H1 (cell line): Measurements from ENCODE around the gene CLPTM1L. TPM values are rescaled to one million over a fixed set of nuclear protein-coding genes. Genes with fewer than 3 reads are reported as not detected.

Experiments used
- CTCF ChIA-PET: fragments of 300-600 bp; sonication (Branson Sonifier 250); formaldehyde crosslinking; loops from one replicate; lab custom pipeline; 2021; ENCODE audit not compliant: partially characterized antibody; lab: Charles Lee
- POLR2A ChIA-PET: fragments of 300-600 bp; sonication (Branson Sonifier 250); formaldehyde crosslinking; loops from one replicate; lab custom pipeline; 2021; ENCODE audit warnings: inconsistent platforms; ENCODE audit not compliant: partially characterized antibody; lab: Charles Lee
- DNase-seq, 2 experiments: peaks; one replicate each; pipeline versions ENCODE4 v3.0.0 to v3.0.0-alpha.2; 2010 to 2022; ENCODE audit warnings: low spot score in 2 of 2, low read depth in 1 of 2, mixed read lengths in 1 of 2
- FAIRE-seq: peaks from 2 replicates; lab custom pipeline; 2011; peaks lifted over from hg19 to GRCh38; lab: Jason Lieb, UNC
- H2AFZ ChIP-seq: 2 replicates; pipeline ENCODE4 v1.8.1; 2012; ENCODE audit warnings: low read length, inconsistent platforms
- H2AK5ac ChIP-seq: 2 replicates; pipeline ENCODE4 v1.6.1; 2013; ENCODE audit warnings: low read depth, low read length
- H2BK120ac ChIP-seq: replicated peaks from 2 replicates; pipeline ENCODE3; 2013; ENCODE audit warnings: low read depth, low read length, inconsistent platforms
- H2BK12ac ChIP-seq: 2 replicates; pipeline ENCODE4 v1.6.1; 2013; ENCODE audit warnings: low read depth, low read length
- H2BK15ac ChIP-seq: 2 replicates; pipeline ENCODE4 v1.6.1; 2013; ENCODE audit warnings: low read length
- H2BK20ac ChIP-seq: 2 replicates; pipeline ENCODE4 v1.6.1; 2013; ENCODE audit warnings: low read length
- H2BK5ac ChIP-seq: 2 replicates; pipeline ENCODE4 v1.6.1; 2013; ENCODE audit warnings: low read depth, low read length
- H3K14ac ChIP-seq: 2 replicates; pipeline ENCODE4 v1.6.1; 2013; ENCODE audit warnings: inconsistent platforms; ENCODE audit not compliant: insufficient read length
- H3K18ac ChIP-seq: 2 replicates; pipeline ENCODE4 v1.6.1; 2013; ENCODE audit warnings: low read length; ENCODE audit errors: extremely low read depth
- H3K23ac ChIP-seq: 2 replicates; pipeline ENCODE4 v1.6.1; 2013; ENCODE audit warnings: inconsistent platforms; ENCODE audit not compliant: insufficient read length
- H3K23me2 ChIP-seq: 2 replicates; pipeline ENCODE4 v1.6.1; 2013; ENCODE audit warnings: low read depth, low read length
- H3K27ac ChIP-seq: 2 replicates; pipeline ENCODE4 v1.6.1; 2011; ENCODE audit warnings: low read depth, low read length, inconsistent platforms
- H3K27me3 ChIP-seq, 4 experiments: replicated peaks in 1 of 4; 1 replicate in 1 of 4; 2 replicates in 3 of 4; pipeline versions ENCODE4 v1.6.1 to v1.8.1; 2011 to 2013; ENCODE audit warnings: low read length in 3 of 4, mild to moderate bottlenecking in 3 of 4, inconsistent platforms in 2 of 4, mixed read lengths in 2 of 4, moderate library complexity in 1 of 4; ENCODE audit not compliant: control insufficient read depth in 3 of 4, insufficient read depth in 3 of 4; ENCODE audit errors: extremely low read depth in 1 of 4
- H3K36me3 ChIP-seq, 4 experiments: 2 replicates each; pipeline versions ENCODE4 v1.6.1 to v1.8.1; 2011 to 2013; ENCODE audit warnings: mild to moderate bottlenecking in 4 of 4, low read length in 3 of 4, moderate library complexity in 2 of 4, control low read depth in 1 of 4, inconsistent platforms in 1 of 4; ENCODE audit not compliant: insufficient read depth in 4 of 4, control insufficient read depth in 2 of 4
- H3K4ac ChIP-seq: replicated peaks from 2 replicates; pipeline ENCODE3; 2013; ENCODE audit warnings: low read length, low read depth, mixed read lengths, inconsistent platforms; ENCODE audit not compliant: insufficient read length
- H3K4me1 ChIP-seq, 4 experiments: replicated peaks in 1 of 4; 1 replicate in 1 of 4; 2 replicates in 3 of 4; pipeline versions ENCODE4 v1.6.1 to v1.8.1; 2011 to 2013; ENCODE audit warnings: low read length in 3 of 4, inconsistent platforms in 2 of 4, mixed read lengths in 1 of 4; ENCODE audit not compliant: insufficient read depth in 4 of 4, control insufficient read depth in 3 of 4
- H3K4me2 ChIP-seq, 2 experiments: 2 replicates each; pipeline versions ENCODE4 v1.6.1 to v1.8.1; 2011 to 2013; ENCODE audit warnings: low read depth in 2 of 2, low read length in 2 of 2, control low read depth in 1 of 2, inconsistent platforms in 1 of 2, mild to moderate bottlenecking in 1 of 2; ENCODE audit not compliant: insufficient read depth in 1 of 2
- H3K4me3 ChIP-seq, 4 experiments: fragments of 200-600, 300-600 bp in 1 of 4; sonication (generic), shearing (Covaris generic), sonication (Bioruptor Twin) in 1 of 4; 2 replicates each; pipeline versions ENCODE4 v1.5.1 to v1.8.1; 2011 to 2016; ENCODE audit warnings: low read length in 4 of 4, low read depth in 3 of 4, control low read depth in 2 of 4, inconsistent platforms in 2 of 4, mild to moderate bottlenecking in 2 of 4, mixed read lengths in 1 of 4, moderate library complexity in 1 of 4; ENCODE audit not compliant: insufficient read depth in 2 of 4; ENCODE audit errors: extremely low read depth in 1 of 4
- H3K56ac ChIP-seq: replicated peaks from 2 replicates; pipeline ENCODE3; 2013; ENCODE audit warnings: low read depth, mild to moderate bottlenecking, mixed read lengths, low read length, inconsistent platforms; ENCODE audit not compliant: insufficient read length
- H3K79me1 ChIP-seq: 2 replicates; pipeline ENCODE4 v1.6.1; 2013; ENCODE audit warnings: low read depth, low read length, control low read depth
- H3K79me2 ChIP-seq, 2 experiments: 2 replicates each; pipeline versions ENCODE4 v1.6.1 to v1.8.1; 2012 to 2013; ENCODE audit warnings: low read length in 2 of 2, mild to moderate bottlenecking in 2 of 2, inconsistent platforms in 1 of 2; ENCODE audit not compliant: insufficient read depth in 2 of 2, control insufficient read depth in 1 of 2
- H3K9ac ChIP-seq, 4 experiments: replicated peaks in 1 of 4; 1 replicate in 1 of 4; 2 replicates in 3 of 4; pipeline versions ENCODE4 v1.6.1 to v1.8.1; 2011 to 2013; ENCODE audit warnings: low read depth in 3 of 4, low read length in 3 of 4, control low read depth in 2 of 4, mild to moderate bottlenecking in 2 of 4, moderate library complexity in 2 of 4, inconsistent platforms in 1 of 4; ENCODE audit errors: extremely low read depth in 1 of 4
- H3K9me3 ChIP-seq, 2 experiments: 2 replicates each; pipeline versions ENCODE4 v1.6.1 to v1.8.1; 2012 to 2013; ENCODE audit warnings: mild to moderate bottlenecking in 2 of 2, moderate library complexity in 2 of 2, control low read depth in 1 of 2, inconsistent platforms in 1 of 2, low read depth in 1 of 2, low read length in 1 of 2, mixed read lengths in 1 of 2; ENCODE audit not compliant: insufficient read depth in 2 of 2
- H4K20me1 ChIP-seq, 2 experiments: replicated peaks in 1 of 2; 2 replicates each; pipeline versions ENCODE3 to v1.8.1; 2011 to 2013; ENCODE audit warnings: inconsistent platforms in 2 of 2, low read length in 2 of 2, mild to moderate bottlenecking in 1 of 2; ENCODE audit not compliant: insufficient read depth in 2 of 2, control insufficient read depth in 1 of 2
- H4K5ac ChIP-seq: 2 replicates; pipeline ENCODE4 v1.6.1; 2013; ENCODE audit warnings: low read length, low read depth, mixed read lengths, inconsistent platforms; ENCODE audit not compliant: insufficient read length
- H4K8ac ChIP-seq: 2 replicates; pipeline ENCODE4 v1.8.0; 2013; ENCODE audit warnings: mild to moderate bottlenecking, moderate library complexity, low read length, inconsistent platforms; ENCODE audit not compliant: insufficient read depth; ENCODE audit errors: extremely low read depth
- H4K91ac ChIP-seq: replicated peaks from 2 replicates; pipeline ENCODE3; 2013; ENCODE audit warnings: low read length, mixed read lengths, inconsistent platforms; ENCODE audit not compliant: insufficient read length
- BACH1 ChIP-seq: IDR thresholded peaks from 2 replicates; pipeline ENCODE4 v1.6.1; 2012; ENCODE audit warnings: low read length, improper control_type of control experiment
- EGR1 ChIP-seq: IDR thresholded peaks from 2 replicates; pipeline ENCODE4 v1.6.1; 2011; ENCODE audit warnings: low read depth, low read length, borderline replicate concordance
- KDM4A ChIP-seq: IDR thresholded peaks from one replicate; pipeline ENCODE4 v1.7.1; 2012; ENCODE audit warnings: low read depth, mild to moderate bottlenecking, moderate library complexity, low read length, inconsistent platforms; ENCODE audit not compliant: severe bottlenecking
- MAFK ChIP-seq: IDR thresholded peaks from 2 replicates; pipeline ENCODE4 v1.6.1; 2012; ENCODE audit warnings: low read depth, mild to moderate bottlenecking, improper control_type of control experiment, low read length
- PHF8 ChIP-seq: fragments of 200-600 bp; sonication (generic); conservative IDR thresholded peaks from 2 replicates; pipeline ENCODE4 v1.7.1; 2012; ENCODE audit warnings: low read depth, mild to moderate bottlenecking, inconsistent platforms, low read length, moderate library complexity
- POLR2A ChIP-seq, 2 experiments: IDR thresholded peaks; 1 replicate in 1 of 2; 2 replicates in 1 of 2; pipeline ENCODE4 v1.6.1; 2011; ENCODE audit warnings: low read depth in 2 of 2, low read length in 2 of 2, mild to moderate bottlenecking in 2 of 2; ENCODE audit errors: control extremely low read depth in 1 of 2
- RBBP5 ChIP-seq: IDR thresholded peaks from 2 replicates; pipeline ENCODE4 v1.7.1; 2012; ENCODE audit warnings: low read depth, mild to moderate bottlenecking, inconsistent platforms, low read length, moderate library complexity, borderline replicate concordance
- RFX5 ChIP-seq: IDR thresholded peaks from 2 replicates; pipeline ENCODE4 v1.6.1; 2011; ENCODE audit warnings: low read depth, low read length, improper control_type of control experiment, borderline replicate concordance
- RXRA ChIP-seq: IDR thresholded peaks from 2 replicates; pipeline ENCODE4 v1.6.1; 2011; ENCODE audit warnings: low read depth, mild to moderate bottlenecking, low read length, moderate library complexity; ENCODE audit not compliant: insufficient read depth
- SP1 ChIP-seq: IDR thresholded peaks from 2 replicates; pipeline ENCODE4 v1.6.1; 2011; ENCODE audit warnings: low read depth, low read length
- TAF7 ChIP-seq: optimal IDR thresholded peaks from 2 replicates; pipeline ENCODE3; 2011; ENCODE audit warnings: low read depth, mild to moderate bottlenecking, inconsistent platforms, low read length, moderate library complexity, borderline replicate concordance
- TBP ChIP-seq: IDR thresholded peaks from 2 replicates; pipeline ENCODE4 v1.6.1; 2011; ENCODE audit warnings: low read depth, low read length, improper control_type of control experiment
- TCF12 ChIP-seq: IDR thresholded peaks from 2 replicates; pipeline ENCODE4 v1.6.1; 2011; ENCODE audit warnings: low read depth, mild to moderate bottlenecking, low read length
- YY1 ChIP-seq: IDR thresholded peaks from 2 replicates; pipeline ENCODE4 v1.6.1; 2011; ENCODE audit warnings: low read depth, mild to moderate bottlenecking, low read length
- WGBS, 2 experiments: shearing (Covaris generic) in 1 of 2; methylation state at CpG; one replicate each; pipeline versions ENCODE4 v1.1.6 to v1.1.7; 2013 to 2015; ENCODE audit warnings: low lambda C conversion rate in 2 of 2, mixed read lengths in 2 of 2, inconsistent platforms in 1 of 2, low coverage in 1 of 2, missing lambda C conversion rate in 1 of 2; ENCODE audit not compliant: insufficient replicate concordance in 2 of 2, insufficient coverage in 1 of 2, insufficient read length in 1 of 2; ENCODE audit errors: extremely low coverage in 1 of 2, missing lambda C conversion rate in 1 of 2; 5-methylcytosine and 5-hydroxymethylcytosine counted together
- polyA plus RNA-seq, 7 experiments: library from polyadenylated mRNA; depleted of rRNA in 3 of 7; stranded (reverse) in 5 of 7; unstranded in 2 of 7; fragments of >200 nt in 5 of 7; fragments of 200-250 nt in 2 of 7; gene quantifications; 1 replicate in 5 of 7; 2 replicates in 1 of 7; 4 replicates in 1 of 7; pipeline versions ENCODE4 v1.2.1 to v1.2.3, GENCODE V29; 2011 to 2013; ENCODE audit warnings: missing spikeins in 2 of 7, mixed read lengths in 2 of 7
- total RNA-seq: library from RNA; stranded (reverse); fragmentation: NEBNext Ultra II Directional; extraction: Animal tissue kit (Norgen Biotek cat#: 25700); gene quantifications from 2 replicates; pipeline ENCODE4 v1.2.1, GENCODE V29; 2021

CLPTM1L gene
- total and polyA plus RNA-seq, 2 of the 8 experiments (the other 6 are each of a cell fraction or from before 2014, with no cell fraction given): 102 to 119 TPM

DNA sequence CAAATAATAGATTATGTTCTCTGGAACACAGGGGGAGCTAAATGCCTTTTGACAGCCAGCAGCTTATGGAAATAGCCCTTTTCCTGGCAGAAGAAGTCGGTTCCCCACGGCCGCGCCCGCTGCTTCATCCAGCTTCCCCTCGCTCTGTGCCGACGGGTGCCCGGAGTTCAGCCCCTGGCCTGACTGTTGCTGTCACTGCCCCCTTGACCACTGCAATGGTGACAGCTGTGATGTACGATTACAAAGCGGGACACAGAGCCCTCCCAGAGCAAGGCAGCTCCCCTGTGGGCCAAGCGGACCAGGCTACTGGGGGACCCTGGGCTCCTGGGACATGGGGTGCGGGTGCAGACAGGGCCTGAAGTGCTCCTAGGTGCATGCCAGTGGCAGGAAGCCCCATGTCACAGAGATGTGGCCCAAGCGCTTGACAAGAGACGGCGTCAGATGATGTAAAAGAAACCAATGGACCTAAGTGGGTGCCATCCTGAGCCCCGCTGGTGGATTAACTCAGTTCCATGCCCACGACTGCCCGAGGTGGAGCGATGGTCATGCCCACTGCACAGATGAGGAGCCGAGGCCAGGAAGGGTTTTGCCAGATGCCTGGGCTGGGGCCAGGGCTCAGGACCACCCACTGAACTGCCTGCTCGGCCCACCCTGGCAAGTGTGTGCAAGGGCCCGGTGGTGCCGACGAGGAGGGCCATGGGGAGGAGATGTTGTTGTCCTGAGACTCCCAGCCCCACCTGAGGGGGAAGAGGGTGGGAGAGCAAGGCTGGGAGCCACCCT lies 13.2 kb upstream of the CLPTM1L start:
- Histone ChIP-seq H4K5ac (no peak overlapping the region), H4K20me1 (no peaks in the 10 kb centered on the region)
- no peak for DNase-seq
- TF ChIP-seq RFX5 (no peak), PHF8 (no peak), MAFK (no peak), YY1 (no peak), RXRA (no peak), BACH1 (no peak), SP1 (no peak), KDM4A (no peak), RBBP5 (no peak), EGR1 (no peak), TCF12 (no peak), POLR2A (IDR thresholded peaks at IDR 0.05; ENCODE audit: control extremely low read depth in 1 of 2, low read depth in 2 of 2, low read length in 2 of 2) (no peak), TBP (no peak), TAF7 (no peak)

More for the DNA sequence above, 13.2 kb upstream of the CLPTM1L start:
- H3K56ac ChIP-seq: no peak overlapping the region
- no peaks in the 10 kb centered on the region for H3K23me2 ChIP-seq
- no peak overlapping the region for H2BK120ac ChIP-seq
- no peak overlapping the region for H3K4me2 ChIP-seq
- H4K91ac ChIP-seq: no peak overlapping the region
- H3K9ac ChIP-seq: no peak overlapping the region
- no peaks in the 10 kb centered on the region for H3K9me3 ChIP-seq
- no peak overlapping the region for H2BK20ac ChIP-seq
- H2AK5ac ChIP-seq: no peak overlapping the region
- H3K36me3 ChIP-seq: no peaks in the 10 kb centered on the region
- no peak overlapping the region for H3K23ac ChIP-seq
- POLR2A ChIA-PET: interaction anchor here (0.8 kb wide), 1 partner anchor 12 kb away, joined by 3 read pairs; no protein-coding TSS in a partner anchor
- WGBS, 2 experiments: 95% methylated on average over 24 of the region's 25 CpGs; no CpG with 5 or more reads in 1 of the 2 experiments
- no peak for FAIRE-seq
- no peak overlapping the region for H2BK12ac ChIP-seq
- CTCF ChIA-PET: interaction anchor here (0.6 to 1.1 kb wide), 3 partner anchors 9 to 287 kb away, joined by 3 to 4 read pairs (median 3); no protein-coding TSS in a partner anchor
- no peak overlapping the region for H2BK15ac ChIP-seq
- H3K4me1 ChIP-seq: peaks cover 0 to 5% (median under 1%) of the 10 kb centered on the region in 4 experiments; a peak in 3 of 7 replicates
- no peak overlapping the region for H3K27ac ChIP-seq
- no peaks in the 10 kb centered on the region for H3K79me1 ChIP-seq
- no peak overlapping the region for H3K18ac ChIP-seq
- no peak overlapping the region for H3K14ac ChIP-seq
- no peak overlapping the region for H2AFZ ChIP-seq
- no peak overlapping the region for H2BK5ac ChIP-seq
- H3K27me3 ChIP-seq: no peaks in the 10 kb centered on the region
- H4K8ac ChIP-seq: no peak overlapping the region
- no peak overlapping the region for H3K4ac ChIP-seq
- H3K79me2 ChIP-seq: no peaks in the 10 kb centered on the region
- H3K4me3 ChIP-seq: no peak overlapping the region
